Measurements from ENCODE around the gene VSTM2B.
"Not testable (repeated sequence)": the region's sequence is repeated elsewhere in the genome, so short reads cannot be mapped to it uniquely, and the experiment has no call there.

VSTM2B gene

DNA sequence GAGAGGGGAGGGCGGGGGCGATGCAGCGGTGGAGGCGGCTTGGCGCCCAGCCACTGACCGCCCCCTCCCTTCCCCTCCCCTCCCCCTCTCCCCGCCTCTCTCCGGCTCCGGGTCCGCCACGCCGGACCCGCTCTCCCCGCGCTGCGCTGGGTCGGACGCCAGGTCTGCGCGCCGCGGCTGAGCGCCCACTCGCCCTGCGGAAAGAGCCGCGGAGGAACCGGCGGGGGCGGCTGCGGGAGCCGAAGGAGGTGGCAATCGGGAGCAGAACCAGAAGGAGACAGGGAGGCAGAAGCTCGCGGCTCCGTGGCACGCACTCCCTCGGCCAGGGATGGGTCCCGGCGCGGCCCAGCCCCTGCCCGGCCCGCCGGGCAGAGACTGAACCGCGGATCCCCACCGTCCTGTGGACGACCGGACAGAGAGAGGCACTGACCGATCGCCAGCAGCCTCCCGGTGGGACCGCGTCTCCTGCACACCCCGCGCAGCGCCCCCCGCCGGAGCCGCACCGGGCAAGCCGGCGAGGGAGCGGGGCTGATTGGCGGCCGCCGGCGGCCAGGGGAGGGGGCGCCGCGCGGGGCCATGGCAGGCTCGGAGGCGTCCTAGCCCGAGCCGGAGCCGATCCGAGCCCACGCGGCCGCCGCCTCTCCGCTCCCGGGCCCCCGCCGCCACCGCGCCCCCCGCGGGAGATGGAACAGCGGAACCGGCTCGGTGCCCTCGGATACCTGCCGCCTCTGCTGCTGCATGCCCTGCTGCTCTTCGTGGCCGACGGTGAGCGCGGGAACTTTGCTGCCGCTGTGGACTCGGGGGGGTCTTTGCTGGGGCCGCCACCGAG is at the start of gene VSTM2B:
Gene VSTM2B, plus strand, starts transcription at position 94 of the 829 bp plus-strand sequence. Its CDS starts 590 bp downstream, at position 684.
- DNase-seq (ENCODE audit: low read depth in 3 of 3) = no peak

- no peak for DNase-seq (ENCODE audit: low read depth in 3 of 3)
These were observed 49.3 kb upstream of the VSTM2B start for GRCh38 chr19:29476528-29476927.

GRCh38 chr19:29477831-29478577 is 47.8 kb upstream of the VSTM2B start:
- no peak for DNase-seq (ENCODE audit: low read depth in 3 of 3)

- peak in 1 of 3 experiments; percentile 19 for DNase-seq (ENCODE audit: low read depth in 3 of 3)
These were observed 46.9 kb upstream of the VSTM2B start for GRCh38 chr19:29478578-29479565.

DNA sequence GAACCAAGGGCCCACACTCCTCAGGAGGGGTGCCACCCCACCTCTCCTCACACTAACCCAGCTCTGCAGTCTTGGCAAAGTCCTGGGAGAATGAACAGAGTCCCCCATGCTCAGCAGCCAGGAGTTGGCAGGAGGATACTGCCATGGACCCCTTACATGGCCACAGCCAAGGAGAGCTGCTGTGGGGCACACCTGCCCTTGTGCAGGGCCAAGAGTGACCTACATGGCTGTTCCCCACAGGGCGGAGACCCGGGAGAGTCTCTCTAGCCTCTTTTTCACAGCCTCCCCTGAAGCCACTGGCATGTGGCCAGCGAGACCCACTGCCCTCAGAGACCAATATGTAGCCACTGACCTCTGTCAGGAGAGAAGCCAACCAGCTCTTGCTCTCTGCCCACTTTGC is 45.9 kb upstream of the VSTM2B start:
- no peak for DNase-seq (ENCODE audit: low read depth in 3 of 3)

GRCh38 chr19:29480507-29480906 is 45.3 kb upstream of the VSTM2B start:
- DNase-seq (ENCODE audit: low read depth in 3 of 3) = no peak

GRCh38 chr19:29482855-29483640 is 42.7 kb upstream of the VSTM2B start:
- no peak for DNase-seq (ENCODE audit: low read depth in 3 of 3)

DNA sequence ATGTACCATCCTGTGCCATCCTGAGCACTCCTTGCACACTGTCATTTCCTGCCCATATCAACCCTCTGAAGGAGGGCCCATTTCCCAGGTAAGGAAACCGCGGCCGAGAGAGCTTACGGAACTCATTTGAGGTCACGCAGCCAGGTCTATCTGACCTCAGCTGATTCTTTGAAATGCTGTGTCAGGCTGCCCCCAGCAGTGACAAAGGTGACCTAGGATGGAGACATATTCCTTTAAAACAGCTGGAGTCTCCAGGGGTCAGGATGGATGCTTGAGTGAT is 42.2 kb upstream of the VSTM2B start:
- DNase-seq (ENCODE audit: low read depth in 3 of 3) = no peak

GRCh38 chr19:29483944-29484581 is 41.7 kb upstream of the VSTM2B start:
- no peak for DNase-seq (ENCODE audit: low read depth in 3 of 3)

DNA sequence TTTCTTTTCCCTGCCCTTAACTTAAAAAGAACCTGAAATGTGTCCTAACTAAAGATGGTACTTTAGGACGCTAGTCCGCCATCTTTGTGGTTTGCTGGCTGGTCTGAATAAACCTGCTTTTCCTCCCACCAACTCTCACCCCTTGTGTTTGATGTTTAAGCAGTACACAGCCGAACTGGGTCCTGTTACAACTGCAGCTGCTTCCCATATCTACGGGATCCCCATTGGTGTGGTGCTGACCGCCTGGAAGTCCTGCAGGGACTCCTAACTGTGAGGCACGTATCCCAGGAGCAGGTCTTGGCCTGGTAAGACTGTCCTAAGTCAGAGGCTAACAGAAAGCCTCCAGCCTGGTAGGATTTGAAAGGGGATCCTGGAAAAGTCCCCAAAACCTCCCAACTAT is 40.9 kb upstream of the VSTM2B start:
- no peak for DNase-seq (ENCODE audit: low read depth in 3 of 3)

GRCh38 chr19:29485293-29485692 is 40.5 kb upstream of the VSTM2B start:
- DNase-seq (ENCODE audit: low read depth in 3 of 3) = no peak

DNA sequence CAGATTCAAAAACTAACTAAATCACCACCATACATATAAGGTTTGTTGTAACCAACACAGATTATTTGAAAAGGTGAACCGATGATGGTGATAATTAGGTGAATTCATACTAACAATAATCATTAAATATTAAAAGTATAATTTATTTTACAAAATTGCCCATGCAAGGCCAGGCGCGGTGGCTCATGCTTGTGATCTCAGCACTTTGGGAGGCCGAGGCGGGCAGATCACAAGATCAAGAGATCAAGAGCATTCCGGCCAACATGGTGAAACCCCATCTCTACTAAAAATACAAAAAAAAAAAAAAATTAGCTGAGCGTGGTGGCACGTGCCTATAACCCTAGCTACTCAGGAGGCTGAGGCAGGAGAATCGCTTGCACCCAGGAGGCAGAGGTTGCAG is 38.8 kb upstream of the VSTM2B start:
- not testable (repeated sequence) for DNase-seq (ENCODE audit: low read depth in 3 of 3)

- DNase-seq (ENCODE audit: low read depth in 3 of 3) = no peak
These were observed 38.4 kb upstream of the VSTM2B start for GRCh38 chr19:29487432-29487831.

- DNase-seq (ENCODE audit: low read depth in 3 of 3) = no peak
These were observed 37.5 kb upstream of the VSTM2B start for GRCh38 chr19:29488316-29488715.

DNA sequence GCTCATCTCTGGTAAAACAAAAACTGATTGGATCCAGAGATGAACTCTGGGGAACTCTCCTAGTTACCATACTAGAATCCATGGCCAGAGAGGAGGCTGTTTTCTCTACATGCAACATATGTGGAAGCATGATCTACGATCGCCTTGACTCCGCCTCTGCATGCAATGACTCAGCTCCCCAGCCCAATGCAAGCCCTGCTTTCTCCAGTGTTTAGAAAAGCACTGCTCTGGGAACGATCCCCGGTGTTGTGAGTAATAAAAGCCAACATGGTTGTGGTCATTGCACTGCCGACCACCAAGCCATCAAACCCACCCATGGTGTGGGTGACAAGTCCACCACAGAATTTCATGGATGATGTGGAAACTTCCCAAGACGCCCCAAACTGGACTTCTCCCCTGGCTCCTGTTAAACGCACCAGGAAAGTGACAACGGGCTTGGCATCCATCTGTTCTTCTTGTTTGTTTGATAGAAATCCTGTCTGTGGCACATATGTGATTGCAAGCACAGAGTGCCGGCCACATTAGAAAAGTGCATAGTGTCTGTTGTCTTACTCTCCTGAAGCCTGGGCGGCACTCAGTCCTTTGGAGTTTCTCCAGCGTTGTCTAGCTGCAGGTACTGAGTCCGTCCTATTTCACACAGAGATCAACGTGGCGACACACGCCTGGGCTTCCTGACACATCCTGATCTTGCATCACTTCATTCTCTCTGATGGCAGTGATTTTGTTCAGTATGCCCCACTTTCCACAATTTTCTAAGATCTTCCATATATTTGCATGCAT is 36.4 kb upstream of the VSTM2B start:
- DNase-seq (ENCODE audit: low read depth in 3 of 3) = no peak

DNA sequence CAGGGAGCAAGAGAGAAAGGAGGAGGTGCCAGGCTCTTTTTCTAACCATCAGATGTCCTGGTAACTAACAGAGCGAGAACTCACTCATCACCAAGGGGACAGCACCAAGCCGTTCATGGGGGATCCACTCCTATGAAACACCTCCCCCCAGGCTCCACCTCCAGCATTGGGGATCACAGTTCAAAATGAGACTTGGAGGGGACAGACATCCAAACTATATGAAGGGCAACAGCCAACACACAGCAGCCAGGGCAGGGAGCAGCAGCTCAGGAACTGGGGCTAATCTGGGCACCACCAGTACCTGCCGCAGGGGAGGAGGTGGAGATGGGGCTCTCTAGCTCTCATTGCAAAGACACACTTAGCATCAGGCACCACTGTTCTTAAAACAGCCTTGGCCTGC is 34.3 kb upstream of the VSTM2B start:
- DNase-seq (ENCODE audit: low read depth in 3 of 3) = no peak

DNA sequence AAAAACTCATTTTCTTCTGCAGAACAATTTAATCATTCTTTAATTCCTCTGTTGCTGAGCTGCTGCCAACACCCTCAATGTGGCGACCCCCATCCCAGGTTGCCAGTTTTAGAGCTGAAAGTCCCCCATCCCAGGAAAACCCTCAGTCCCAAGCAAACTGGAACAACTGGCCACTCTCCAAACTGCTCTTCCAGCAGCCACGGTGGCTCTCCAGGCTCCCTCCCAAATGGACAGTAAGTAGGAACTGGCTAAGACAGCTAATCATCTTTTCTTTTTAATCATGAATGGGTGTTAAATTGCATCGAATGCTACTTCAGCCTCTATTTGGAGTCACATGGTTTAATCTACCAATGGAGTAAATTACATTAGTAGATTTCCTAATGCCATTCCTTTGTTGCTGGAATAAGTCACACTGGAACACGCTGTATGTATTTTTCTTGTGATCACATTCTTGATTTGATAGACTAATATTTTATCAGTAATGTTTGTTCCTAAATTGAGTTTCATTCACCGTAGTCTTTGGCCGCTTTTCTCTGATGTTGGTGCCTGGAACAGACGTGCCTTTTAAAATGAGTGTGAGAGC is 33.7 kb upstream of the VSTM2B start:
- DNase-seq (ENCODE audit: low read depth in 3 of 3) = no peak

DNA sequence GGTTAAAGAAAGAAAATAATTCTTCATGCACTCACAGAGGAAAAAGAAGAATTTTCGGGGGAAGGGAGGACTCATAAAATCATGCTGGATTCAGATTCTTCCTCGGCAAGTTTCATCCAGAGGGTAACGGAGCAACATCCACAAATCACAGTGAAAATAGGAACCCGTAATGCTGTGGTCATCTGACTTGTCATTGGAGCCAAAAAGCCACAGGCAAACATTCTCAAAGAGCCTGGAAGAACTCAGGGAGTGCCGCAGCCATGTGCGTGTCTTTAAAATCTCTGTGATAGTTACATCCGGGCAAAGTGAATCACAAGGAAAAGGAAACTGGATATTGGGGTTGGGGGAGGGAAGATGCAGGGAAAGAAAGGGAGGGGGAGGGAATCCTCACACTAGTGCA is 33.0 kb upstream of the VSTM2B start:
- no peak for DNase-seq (ENCODE audit: low read depth in 3 of 3)

DNA sequence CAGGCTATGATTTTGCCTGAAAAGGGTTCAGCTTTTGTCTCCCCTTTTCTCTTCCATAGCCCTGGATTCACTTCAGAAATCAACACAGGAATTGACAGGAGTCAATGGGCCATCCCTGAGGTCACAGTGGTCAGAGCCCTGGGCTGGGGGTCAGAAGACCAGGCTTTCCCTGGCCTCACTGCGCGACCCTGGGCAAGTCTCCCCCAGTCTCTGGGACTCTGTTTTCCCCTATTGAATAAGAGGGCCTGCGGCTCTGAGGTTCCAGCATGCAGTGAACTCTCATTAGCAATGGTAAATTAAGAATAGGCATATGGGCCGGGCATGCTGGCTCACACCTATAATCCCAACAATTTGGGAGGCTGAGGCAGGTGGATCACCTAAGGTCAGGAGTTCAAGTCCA is 30.7 kb upstream of the VSTM2B start:
- DNase-seq (ENCODE audit: low read depth in 3 of 3) = no peak
